Testis (tissue), 3 donors: Measurements from ENCODE around the gene CSF1. TPM values are rescaled to one million over a fixed set of nuclear protein-coding genes. Genes with fewer than 3 reads are reported as not detected.
A peak's percentile ranks its signal among the peaks of the same experiment; 100 is the strongest.

ENCODE experiments used
- DNase-seq: peaks from one replicate; pipeline ENCODE4 v3.0.0-alpha.2; 2019
- H3K27ac ChIP-seq, 2 donors: fragments of 200-600 bp; sonication (generic); one replicate each; pipeline ENCODE4 v1.5.1; 2019
- H3K27me3 ChIP-seq: fragments of 200-600 bp; sonication (generic); one replicate; pipeline ENCODE4 v1.5.1; 2019
- H3K36me3 ChIP-seq: fragments of 200-600 bp; sonication (generic); one replicate; pipeline ENCODE4 v1.5.1; 2017; ENCODE audit warnings: low read depth; ENCODE audit errors: missing control alignments
- H3K4me1 ChIP-seq: fragments of 200-600 bp; sonication (generic); one replicate; pipeline ENCODE4 v1.5.1; 2019
- H3K4me3 ChIP-seq, 2 donors: fragments of 200-600 bp; sonication (generic); one replicate each; pipeline ENCODE4 v1.5.1; 2017 to 2019
- H3K9me3 ChIP-seq: fragments of 200-600 bp; sonication (generic); one replicate; pipeline ENCODE4 v1.5.1; 2017
- CTCF ChIP-seq, 3 experiments: fragments of 450-650 bp in 2 of 3; fragments of 200-600 bp in 1 of 3; sonication (generic) in 1 of 3; IDR thresholded peaks; one replicate each; pipeline ENCODE4 v1.5.1; 2016 to 2019; ENCODE audit warnings: antibody characterized with exemption in 3 of 3, mild to moderate bottlenecking in 2 of 3, moderate library complexity in 1 of 3
- POLR2A ChIP-seq: fragments of 450-650 bp; IDR thresholded peaks from one replicate; pipeline ENCODE4 v1.6.1; 2017; ENCODE audit warnings: antibody characterized with exemption, mild to moderate bottlenecking, moderate library complexity
- WGBS, 2 donors: methylation state at CpG; one replicate each; pipeline ENCODE4 v1.1.5; 2018; 5-methylcytosine and 5-hydroxymethylcytosine counted together
- intact Hi-C: fragments of 100-400 bp; cut with DNase I; formaldehyde crosslinking; loops from one replicate; pipeline ENCODE4 v1.15.1; 2023; ENCODE audit warnings: low total_unique reads
- polyA plus RNA-seq: library from polyadenylated mRNA; stranded (reverse); fragments of 350-450 nt; fragmentation: Illumina TruSeq; extraction: RNeasy Lipid Tissue Mini Kit (QIAGEN cat#74804); gene quantifications from one replicate; pipeline ENCODE4 v1.2.3, GENCODE V29; 2014; ENCODE audit warnings: low read depth, low replicate concordance; ENCODE audit not compliant: insufficient read depth
- total RNA-seq, 2 donors: library from RNA; depleted of rRNA; stranded (reverse); fragments of >200 nt; gene quantifications; one replicate each; pipeline ENCODE4 v1.2.3, GENCODE V29; 2016

CSF1 gene
- total and polyA plus RNA-seq, 3 donors from 2014 or later = 9.8 to 14.2 (median 10.9) TPM

- no peak overlapping the region for H3K27ac ChIP-seq
- WGBS, 2 donors = 61 to 62% methylated on average over 12 of the region's 12 CpGs
Observed at GRCh38 chr1:109864930-109865612, 45.6 kb upstream of the CSF1 start.

GRCh38 chr1:109866071-109866470 is 44.6 kb upstream of the CSF1 start:
- Histone ChIP-seq H3K4me1 (peaks cover 6% of the 10 kb centered on the region), H3K4me3 (no peak overlapping the region), H3K27ac (no peak overlapping the region), H3K36me3 (no peaks in the 10 kb centered on the region), H3K27me3 (no peaks in the 10 kb centered on the region), H3K9me3 (no peaks in the 10 kb centered on the region)
- intact Hi-C loops = no loop called here
- no peak for TF ChIP-seq POLR2A
- TF ChIP-seq CTCF (IDR thresholded peaks at IDR 0.05) = no peak
- DNase-seq = no peak
- 91 to 96% methylated on average over 2 of the region's 2 CpGs for WGBS, 2 donors

More at GRCh38 chr1:109864930-109865612, 45.6 kb upstream of the CSF1 start:
- Histone ChIP-seq H3K9me3 (no peaks in the 10 kb centered on the region), H3K4me3 (no peak overlapping the region), H3K27me3 (no peaks in the 10 kb centered on the region), H3K36me3 (no peaks in the 10 kb centered on the region), H3K4me1 (peaks cover 6% of the 10 kb centered on the region)
- intact Hi-C loops = no loop called here
- peak; percentile 48 for DNase-seq
- TF ChIP-seq POLR2A (no peak), CTCF (IDR thresholded peaks at IDR 0.05) (no peak)

GRCh38 chr1:109873278-109874175 is 37.1 kb upstream of the CSF1 start:
- WGBS, 2 donors = 68 to 84% methylated on average over 3 of the region's 3 CpGs
- no peak overlapping the region for H3K4me3 ChIP-seq
- no peaks in the 10 kb centered on the region for H3K9me3 ChIP-seq
- TF ChIP-seq CTCF (IDR thresholded peaks at IDR 0.05) (no peak), POLR2A (no peak)
- intact Hi-C loops = no loop called here
- H3K27ac ChIP-seq = no peak overlapping the region
- no peak for DNase-seq
- no peaks in the 10 kb centered on the region for H3K36me3 ChIP-seq
- no peaks in the 10 kb centered on the region for H3K27me3 ChIP-seq
- H3K4me1 ChIP-seq = peaks cover 11% of the 10 kb centered on the region

GRCh38 chr1:109874445-109874844 is 36.2 kb upstream of the CSF1 start:
- no peaks in the 10 kb centered on the region for H3K36me3 ChIP-seq
- no peaks in the 10 kb centered on the region for H3K9me3 ChIP-seq
- peaks cover 11% of the 10 kb centered on the region for H3K4me1 ChIP-seq
- no peak for DNase-seq
- TF ChIP-seq POLR2A = no peak
- no peak for TF ChIP-seq CTCF (IDR thresholded peaks at IDR 0.05)
- H3K4me3 ChIP-seq = no peak overlapping the region
- H3K27me3 ChIP-seq = no peaks in the 10 kb centered on the region
- H3K27ac ChIP-seq = no peak overlapping the region
- intact Hi-C loops = no loop called here
- 61 to 75% methylated on average over 2 of the region's 2 CpGs for WGBS, 2 donors
